D721Med (cell line): Measurements from ENCODE around the gene ESAM.

ENCODE experiments used
- DNase-seq: peaks from one replicate; pipeline ENCODE4 v3.0.0; 2011; ENCODE audit warnings: low spot score; ENCODE audit not compliant: insufficient read length
- FAIRE-seq: peaks from 2 replicates; lab custom pipeline; 2011; peaks lifted over from hg19 to GRCh38; lab: Jason Lieb, UNC
- TF ChIP-seq, protein P1 (sequence below): IDR thresholded peaks from 2 replicates; pipeline ENCODE4 v1.5.1; 2012; ENCODE audit warnings: mild to moderate bottlenecking, control low read depth; ENCODE audit not compliant: insufficient read depth; ENCODE audit errors: missing control alignments

ESAM gene

DNA sequence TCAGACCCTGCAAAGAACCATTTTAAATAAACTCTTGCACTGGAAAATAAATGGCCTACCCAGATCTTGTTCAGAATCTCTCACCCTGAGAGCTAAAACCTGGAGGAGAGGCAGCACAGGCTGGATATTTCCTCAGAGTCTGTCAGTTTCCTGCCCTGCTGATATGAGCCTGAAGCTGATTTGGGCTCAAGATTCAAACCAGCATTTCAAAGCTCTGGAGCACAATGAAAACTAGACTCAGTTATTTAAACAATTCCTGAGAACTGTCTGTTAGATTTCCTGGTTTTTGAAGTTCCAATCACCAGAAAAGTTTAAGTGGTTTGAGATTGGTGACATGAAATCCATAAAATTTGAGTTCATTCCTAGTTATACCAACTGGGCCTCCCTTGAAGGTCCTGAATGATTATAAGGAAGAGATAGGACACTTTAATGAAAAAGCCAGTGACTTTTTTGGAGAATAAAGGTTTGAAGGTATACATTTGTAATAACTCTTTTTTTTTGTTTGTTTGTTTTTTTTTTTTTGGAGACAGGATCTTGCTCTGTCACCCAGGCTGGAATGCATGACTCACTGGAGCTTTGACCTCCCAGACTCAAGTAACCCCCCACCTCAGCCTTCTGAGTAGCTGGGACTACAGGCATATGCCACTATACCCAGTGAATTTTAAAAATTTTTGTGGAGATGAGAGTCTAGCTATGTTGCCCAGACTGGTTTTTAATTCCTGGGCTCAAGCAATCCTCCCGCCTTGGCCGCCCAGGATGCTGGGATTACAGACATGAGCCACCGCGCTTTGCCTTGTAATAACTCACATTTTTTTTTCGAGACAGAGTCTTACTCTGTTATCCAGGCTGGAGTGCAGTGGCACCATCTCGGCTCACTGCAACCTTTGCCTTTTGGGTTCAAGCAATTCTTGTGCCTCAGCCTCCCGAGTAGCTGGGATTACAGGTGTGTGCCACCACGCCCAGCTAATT, 8.0 kb upstream of the ESAM start:
- FAIRE-seq (no peak), DNase-seq (no peak)
- TF ChIP-seq, protein P1, sequence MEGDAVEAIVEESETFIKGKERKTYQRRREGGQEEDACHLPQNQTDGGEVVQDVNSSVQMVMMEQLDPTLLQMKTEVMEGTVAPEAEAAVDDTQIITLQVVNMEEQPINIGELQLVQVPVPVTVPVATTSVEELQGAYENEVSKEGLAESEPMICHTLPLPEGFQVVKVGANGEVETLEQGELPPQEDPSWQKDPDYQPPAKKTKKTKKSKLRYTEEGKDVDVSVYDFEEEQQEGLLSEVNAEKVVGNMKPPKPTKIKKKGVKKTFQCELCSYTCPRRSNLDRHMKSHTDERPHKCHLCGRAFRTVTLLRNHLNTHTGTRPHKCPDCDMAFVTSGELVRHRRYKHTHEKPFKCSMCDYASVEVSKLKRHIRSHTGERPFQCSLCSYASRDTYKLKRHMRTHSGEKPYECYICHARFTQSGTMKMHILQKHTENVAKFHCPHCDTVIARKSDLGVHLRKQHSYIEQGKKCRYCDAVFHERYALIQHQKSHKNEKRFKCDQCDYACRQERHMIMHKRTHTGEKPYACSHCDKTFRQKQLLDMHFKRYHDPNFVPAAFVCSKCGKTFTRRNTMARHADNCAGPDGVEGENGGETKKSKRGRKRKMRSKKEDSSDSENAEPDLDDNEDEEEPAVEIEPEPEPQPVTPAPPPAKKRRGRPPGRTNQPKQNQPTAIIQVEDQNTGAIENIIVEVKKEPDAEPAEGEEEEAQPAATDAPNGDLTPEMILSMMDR: no peak

DNA sequence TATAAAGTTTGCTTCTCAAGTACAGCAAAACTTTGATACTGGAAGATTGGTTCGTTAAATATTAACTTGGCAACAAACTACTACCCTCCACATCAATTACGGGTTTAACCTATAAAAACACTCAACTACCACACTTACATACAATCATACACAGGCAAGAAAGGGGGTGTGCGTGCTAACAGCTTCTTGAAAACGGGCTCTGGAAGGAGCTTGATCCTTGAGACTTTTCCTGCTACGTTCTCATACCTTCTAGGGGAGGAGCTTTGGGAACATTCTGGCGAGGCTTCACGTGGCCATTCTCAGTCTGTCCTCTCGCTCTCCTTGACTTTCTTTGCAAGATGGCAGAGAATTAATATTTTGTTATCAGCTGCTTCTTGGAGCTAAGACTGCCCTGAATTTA, 6.8 kb upstream of the ESAM start:
- no peak for DNase-seq
- no peak for FAIRE-seq
- TF ChIP-seq, protein P1: no peak

DNA sequence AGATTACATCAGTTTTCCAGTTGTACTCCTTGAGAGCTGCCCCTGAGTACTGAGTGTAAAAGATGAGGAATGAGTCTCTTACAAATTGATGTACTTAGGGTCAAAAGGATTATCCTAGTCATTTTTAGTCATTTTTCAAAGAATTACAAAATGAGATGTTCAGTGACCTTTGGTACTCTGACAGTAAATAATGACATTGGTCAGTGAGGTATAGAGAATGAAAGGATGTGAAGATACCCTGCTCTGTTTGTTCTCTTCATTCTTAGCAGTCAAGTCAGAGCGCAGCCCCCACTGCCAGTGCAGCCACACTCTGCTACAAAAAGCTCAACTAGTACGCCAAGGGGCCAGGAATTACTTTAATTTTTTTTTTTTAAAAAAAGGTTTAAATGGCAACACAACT, 4.1 kb upstream of the ESAM start:
- DNase-seq (no peak), FAIRE-seq (no peak)
- TF ChIP-seq, protein P1: no peak

DNA sequence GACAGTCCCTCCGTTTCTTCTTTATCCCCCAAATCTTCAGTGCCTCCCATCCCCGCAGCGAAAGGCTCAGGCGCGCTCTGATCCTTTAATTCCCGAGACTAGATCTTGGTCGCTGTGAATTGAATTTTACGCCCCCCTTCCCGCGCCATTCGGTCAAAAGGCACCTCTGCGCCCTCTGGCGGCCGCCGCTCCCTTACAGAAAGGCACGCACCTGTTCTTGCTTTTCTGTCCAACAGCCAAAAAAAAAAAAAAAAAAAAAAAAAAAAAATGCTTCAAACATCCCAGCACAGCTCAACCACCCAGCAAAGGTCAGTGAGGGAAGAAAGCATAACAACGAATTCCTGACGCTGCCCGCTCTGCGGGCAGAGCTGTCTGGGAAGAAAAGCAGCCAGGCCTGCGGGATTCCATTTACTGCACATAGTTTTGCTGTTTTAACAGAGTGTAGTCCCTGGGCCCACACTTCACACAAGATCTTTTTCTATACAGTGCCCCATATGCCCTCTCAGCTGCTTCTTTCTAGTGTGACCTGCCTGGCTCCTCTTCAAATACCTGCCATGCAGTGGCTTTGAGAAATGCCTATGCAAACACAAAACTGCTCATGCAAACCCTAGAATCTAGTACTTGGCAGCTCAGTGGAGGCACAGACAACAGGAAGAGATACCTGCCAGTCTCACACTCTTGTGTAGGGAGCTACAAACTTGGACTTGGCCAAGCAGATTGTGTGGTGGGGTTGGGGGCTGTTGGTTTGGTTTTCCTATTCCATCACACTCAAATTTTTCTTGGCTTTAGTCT, 1.3 kb upstream of the ESAM start:
- TF ChIP-seq, protein P1: peak; percentile 82
- FAIRE-seq (no peak), DNase-seq (no peak)

DNA sequence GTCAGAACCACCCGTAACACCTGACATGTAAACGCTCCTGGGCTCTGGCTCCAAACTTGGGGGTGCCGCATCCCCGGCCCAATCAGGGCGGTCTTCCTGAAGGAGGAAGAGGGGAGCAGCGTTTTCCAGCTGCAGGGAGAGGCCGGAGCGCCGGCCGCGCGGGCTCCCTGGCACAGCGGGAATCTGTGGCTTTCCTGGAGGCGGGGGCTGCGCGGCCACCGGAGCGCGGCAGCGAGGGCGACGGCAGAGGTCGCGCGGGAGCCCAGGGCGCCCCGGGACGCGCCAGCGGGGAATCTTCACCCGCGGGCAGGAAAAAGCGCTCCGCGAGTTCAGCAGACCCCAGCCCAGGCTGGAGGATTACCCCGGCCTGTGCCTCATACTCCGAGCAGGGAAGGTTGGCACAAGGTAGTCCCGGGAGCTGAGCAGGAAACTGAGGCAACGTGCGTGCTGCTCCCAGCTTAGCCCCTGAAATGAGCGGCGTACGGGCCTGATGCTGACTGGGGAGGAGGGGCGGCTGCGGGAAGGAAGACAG, 600 bp upstream of the ESAM start:
- TF ChIP-seq, protein P1: no peak
- FAIRE-seq (no peak), DNase-seq (no peak)

DNA sequence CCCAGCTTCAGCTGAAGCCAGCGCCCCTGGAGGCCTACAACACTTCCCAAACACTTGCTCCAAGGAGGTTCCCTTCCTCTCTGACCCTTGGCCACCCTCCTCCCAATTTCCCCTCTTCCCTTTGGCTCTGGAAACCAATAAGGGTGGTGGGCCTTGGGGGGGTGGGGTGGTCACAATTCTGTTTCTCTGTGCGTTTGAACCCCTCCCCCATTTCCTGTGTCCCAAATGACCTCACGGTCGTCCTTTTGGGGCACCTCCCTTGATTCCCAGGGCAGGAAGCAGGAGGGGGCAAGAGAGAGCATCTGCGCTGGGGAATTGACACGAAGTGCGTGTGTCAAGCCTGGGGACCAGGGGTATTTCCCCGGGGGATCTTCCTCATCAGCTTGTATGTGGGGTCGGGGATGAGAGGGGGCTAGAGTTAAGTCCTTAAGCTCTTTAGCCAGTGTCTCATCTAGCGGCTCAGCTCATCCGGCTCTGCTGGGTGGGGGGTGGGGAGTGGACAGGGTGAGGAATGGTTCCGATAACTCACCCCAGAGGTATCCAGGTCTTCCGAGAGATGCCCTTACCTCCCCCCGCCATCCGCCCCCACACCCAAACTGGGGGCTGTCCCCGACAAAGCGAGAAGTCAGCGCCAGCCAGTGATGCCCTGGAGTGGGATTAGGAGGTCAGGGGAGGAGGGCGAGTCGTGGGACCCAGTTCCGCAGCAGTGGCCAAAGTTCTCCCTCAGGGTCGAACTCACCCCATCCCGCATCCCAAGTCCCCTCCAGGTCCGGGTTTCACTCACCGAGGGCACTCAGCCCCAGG, 587 bp downstream of the ESAM start:
- DNase-seq (no peak), FAIRE-seq (no peak)
- TF ChIP-seq, protein P1: no peak
